Choroid plexus epithelial cell (primary cell): ENCODE data around the gene DNLZ.
A peak's percentile ranks its signal among the peaks of the same experiment; 100 is the strongest.

Experiments
- DNase-seq: peaks from one replicate; pipeline ENCODE4 v3.0.0-alpha.2; 2010; ENCODE audit warnings: low read depth
- H3K4me3 ChIP-seq: 2 replicates; pipeline ENCODE4 v1.5.1; 2011; ENCODE audit warnings: low read depth, mild to moderate bottlenecking, control low read depth, low read length, moderate library complexity
- CTCF ChIP-seq: conservative IDR thresholded peaks from 2 replicates; pipeline ENCODE4 v1.5.1; 2011; ENCODE audit warnings: low read depth, mild to moderate bottlenecking, control low read depth, inconsistent platforms, low read length, moderate library complexity

DNLZ gene

DNA sequence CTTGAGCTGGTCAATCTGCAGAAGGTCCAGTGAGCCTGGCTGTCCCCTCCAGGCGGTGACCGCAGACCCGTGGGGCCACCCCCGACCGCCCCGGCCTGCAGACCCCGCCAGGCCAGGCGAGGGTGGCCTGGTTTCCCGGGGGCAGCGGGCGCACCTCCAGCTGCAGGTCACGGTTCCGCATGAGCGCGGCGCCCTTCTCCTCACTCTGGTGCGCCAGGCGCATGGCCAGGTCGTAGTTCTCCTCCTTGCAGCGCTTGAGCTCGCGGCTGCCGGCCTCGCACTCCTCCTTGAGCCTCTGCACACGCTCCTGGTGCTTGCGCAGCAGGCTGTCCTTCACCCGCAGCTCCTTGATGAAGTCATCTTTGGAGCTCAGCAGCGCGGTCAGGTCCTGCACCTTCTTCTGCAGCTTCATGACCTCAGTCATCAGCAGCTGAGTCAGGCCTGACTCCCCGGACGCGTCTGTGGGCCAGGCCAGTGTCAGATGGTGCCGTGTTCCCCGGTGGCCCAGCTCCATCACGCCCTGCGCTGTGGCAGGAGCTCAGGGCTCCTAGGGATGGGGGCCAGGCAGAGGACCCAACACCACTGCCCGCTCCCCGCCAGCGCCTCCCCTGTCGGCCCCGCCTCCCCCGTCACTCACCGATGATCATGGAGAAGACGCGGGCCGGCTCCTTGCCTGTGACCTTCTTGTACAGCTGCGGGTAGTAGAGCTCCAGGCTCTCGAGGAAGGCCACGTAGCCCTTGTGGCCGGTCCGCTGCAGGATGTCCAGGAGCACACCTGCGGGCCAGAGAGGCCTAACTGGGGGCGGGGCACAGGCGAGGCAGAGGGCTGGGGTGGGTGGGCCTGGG lies 7.4 kb upstream of the DNLZ start:
- TF ChIP-seq CTCF, result no peak
- H3K4me3 ChIP-seq, result no peak overlapping the region
- peak; percentile 49 for DNase-seq

DNA sequence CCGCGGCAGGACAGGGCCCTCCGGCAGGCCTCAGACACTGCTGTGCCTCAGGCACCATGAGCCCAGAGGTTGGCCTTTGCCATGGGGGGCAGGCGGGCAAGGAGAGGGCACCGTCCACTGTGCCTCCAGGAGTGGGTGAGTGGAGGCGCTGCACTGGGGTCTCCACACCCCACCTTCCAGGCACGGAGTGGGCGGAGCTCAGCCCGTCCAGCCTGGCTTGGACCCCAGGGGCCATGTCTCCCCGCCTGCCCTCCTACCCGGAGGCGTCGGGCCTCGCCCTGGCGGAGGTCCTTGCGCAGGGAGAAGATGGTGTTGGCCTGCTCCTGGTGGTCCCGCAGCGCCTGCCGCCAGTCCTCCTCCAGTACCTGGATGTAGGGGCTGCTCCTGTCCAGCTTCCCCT lies 6.5 kb upstream of the DNLZ start:
- no peak overlapping the region for H3K4me3 ChIP-seq
- no peak for DNase-seq
- TF ChIP-seq CTCF, result no peak

DNA sequence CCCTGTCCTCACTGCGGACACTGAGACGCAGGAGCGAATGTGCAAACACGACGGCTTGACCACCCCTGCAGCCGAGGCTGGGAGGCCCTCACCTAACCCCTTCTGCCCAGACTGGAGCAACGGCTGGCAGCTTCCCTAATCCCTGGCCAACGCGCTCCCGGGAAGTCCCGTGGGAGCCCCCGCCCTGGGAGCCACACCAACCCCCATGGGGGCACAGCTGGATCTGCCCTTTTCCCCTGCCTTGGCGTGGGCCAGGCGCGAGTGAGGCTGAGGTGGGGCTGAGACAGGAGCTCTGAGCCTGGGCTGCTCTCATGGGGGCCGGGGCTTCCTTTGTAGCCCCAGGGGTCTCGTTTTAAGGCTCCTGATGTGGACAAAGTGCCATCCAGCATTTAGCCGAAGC lies 4.6 kb upstream of the DNLZ start:
- H3K4me3 ChIP-seq, result no peak overlapping the region

GRCh38 chr9:136367296-136368145 lies 4.0 kb upstream of the DNLZ start:
- TF ChIP-seq CTCF, result no peak

More for the DNA sequence above, 4.6 kb upstream of the DNLZ start:
- no peak for TF ChIP-seq CTCF
- no peak for DNase-seq

GRCh38 chr9:136366826-136367225 lies 3.3 kb upstream of the DNLZ start:
- DNase-seq, result no peak
- no peak for TF ChIP-seq CTCF
- no peak overlapping the region for H3K4me3 ChIP-seq

More at GRCh38 chr9:136367296-136368145, 4.0 kb upstream of the DNLZ start:
- H3K4me3 ChIP-seq, result no peak overlapping the region
- DNase-seq, result no peak

- TF ChIP-seq CTCF, result no peak
- no peak for DNase-seq
These were observed 2.3 kb upstream of the DNLZ start for GRCh38 chr9:136365775-136366222.

More at GRCh38 chr9:136365775-136366222, 2.3 kb upstream of the DNLZ start:
- no peak overlapping the region for H3K4me3 ChIP-seq
